Liver (tissue), 9 donors: ENCODE data around the gene WNT11. TPM values are rescaled to one million over a fixed set of nuclear protein-coding genes. Genes with fewer than 3 reads are reported as not detected.

Source experiments
- DNase-seq: peaks from one replicate; pipeline ENCODE4 v3.0.0-alpha.2; 2017; ENCODE audit warnings: low spot score
- H3K27ac ChIP-seq, 2 donors: one replicate each; pipeline ENCODE4 v1.7.0; 2013; ENCODE audit warnings: inconsistent platforms in 2 of 2, low read length in 2 of 2, control low read depth in 1 of 2, low read depth in 1 of 2, mild to moderate bottlenecking in 1 of 2
- H3K27me3 ChIP-seq, 4 donors: one replicate each; pipeline versions ENCODE4 v1.6.1 to v1.7.0; 2013; ENCODE audit warnings: low read length in 3 of 4, inconsistent platforms in 1 of 4, mild to moderate bottlenecking in 1 of 4, moderate library complexity in 1 of 4; ENCODE audit not compliant: control insufficient read depth in 4 of 4, insufficient read depth in 4 of 4
- H3K36me3 ChIP-seq, 4 donors: one replicate each; pipeline versions ENCODE4 v1.6.1 to v1.7.0; 2013; ENCODE audit warnings: low read length in 3 of 4, mild to moderate bottlenecking in 3 of 4, low read depth in 1 of 4, moderate library complexity in 1 of 4; ENCODE audit not compliant: control insufficient read depth in 4 of 4, insufficient read depth in 3 of 4
- H3K4me1 ChIP-seq, 4 donors: one replicate each; pipeline versions ENCODE4 v1.6.1 to v1.7.0; 2013; ENCODE audit warnings: low read length in 3 of 4, mild to moderate bottlenecking in 3 of 4, moderate library complexity in 1 of 4; ENCODE audit not compliant: control insufficient read depth in 4 of 4, insufficient read depth in 4 of 4
- H3K4me3 ChIP-seq, 3 donors: one replicate each; pipeline versions ENCODE4 v1.6.1 to v1.7.0; 2013; ENCODE audit warnings: low read length in 3 of 3, control low read depth in 1 of 3, low read depth in 1 of 3, mild to moderate bottlenecking in 1 of 3
- H3K9ac ChIP-seq, 2 donors: one replicate each; pipeline ENCODE4 v1.7.0; 2013; ENCODE audit warnings: low read length in 2 of 2, mild to moderate bottlenecking in 2 of 2, moderate library complexity in 2 of 2, control low read depth in 1 of 2, low read depth in 1 of 2
- H3K9me3 ChIP-seq, 4 donors: one replicate each; pipeline versions ENCODE4 v1.6.1 to v1.7.0; 2013; ENCODE audit warnings: low read length in 3 of 4; ENCODE audit not compliant: control insufficient read depth in 4 of 4
- CTCF ChIP-seq: fragments of 150-350 bp; IDR thresholded peaks from 2 replicates; pipeline ENCODE4 v1.5.1; 2017; ENCODE audit warnings: improper control_type of control experiment, low read depth, low read length; ENCODE audit not compliant: missing input control
- EGR1 ChIP-seq, 2 donors: IDR thresholded peaks; 2 replicates each; pipeline ENCODE4 v1.6.1; 2016 to 2018; ENCODE audit warnings: antibody characterized with exemption in 2 of 2, low read depth in 2 of 2
- FOXA1 ChIP-seq: IDR thresholded peaks from 2 replicates; pipeline ENCODE4 v1.6.1; 2016; ENCODE audit warnings: antibody characterized with exemption
- FOXA2 ChIP-seq: IDR thresholded peaks from 2 replicates; pipeline ENCODE4 v1.6.1; 2016; ENCODE audit warnings: antibody characterized with exemption
- GABPA ChIP-seq, 2 donors: IDR thresholded peaks in 1 of 2; conservative IDR thresholded peaks in 1 of 2; 2 replicates each; pipeline ENCODE4 v1.6.1; 2016; ENCODE audit warnings: antibody characterized with exemption in 2 of 2, mild to moderate bottlenecking in 1 of 2, moderate library complexity in 1 of 2
- HNF4A ChIP-seq, 2 donors: conservative IDR thresholded peaks; 2 replicates each; pipeline ENCODE4 v1.6.1; 2016; ENCODE audit warnings: antibody characterized with exemption in 2 of 2, mild to moderate bottlenecking in 2 of 2
- HNF4G ChIP-seq: IDR thresholded peaks from 2 replicates; pipeline ENCODE4 v1.6.1; 2016; ENCODE audit warnings: antibody characterized with exemption
- JUND ChIP-seq, 2 donors: IDR thresholded peaks; 2 replicates each; pipeline ENCODE4 v1.6.1; 2016; ENCODE audit warnings: antibody characterized with exemption in 2 of 2
- MAX ChIP-seq: IDR thresholded peaks from 2 replicates; pipeline ENCODE4 v1.6.1; 2016; ENCODE audit warnings: antibody characterized with exemption
- NR2F2 ChIP-seq: IDR thresholded peaks from 2 replicates; pipeline ENCODE4 v1.6.1; 2016; ENCODE audit warnings: antibody characterized with exemption
- RAD21 ChIP-seq, 2 donors: IDR thresholded peaks; 2 replicates each; pipeline ENCODE4 v1.6.1; 2016; ENCODE audit warnings: antibody characterized with exemption in 2 of 2, mild to moderate bottlenecking in 2 of 2
- RXRA ChIP-seq, 2 donors: IDR thresholded peaks; 2 replicates each; pipeline ENCODE4 v1.6.1; 2017 to 2018; ENCODE audit warnings: antibody characterized with exemption in 2 of 2, mild to moderate bottlenecking in 1 of 2
- SP1 ChIP-seq: IDR thresholded peaks from 2 replicates; pipeline ENCODE4 v1.6.1; 2018; ENCODE audit warnings: antibody characterized with exemption, mild to moderate bottlenecking
- TAF1 ChIP-seq: conservative IDR thresholded peaks from 2 replicates; pipeline ENCODE4 v1.6.1; 2016; ENCODE audit warnings: antibody characterized with exemption, mild to moderate bottlenecking
- YY1 ChIP-seq: IDR thresholded peaks from 2 replicates; pipeline ENCODE4 v1.6.1; 2016; ENCODE audit warnings: antibody characterized with exemption, mild to moderate bottlenecking
- WGBS: extraction: QIAGEN DNeasy Blood & Tissue Kit; methylation state at CpG from one replicate; pipeline ENCODE4 v1.1.7; 2013; 5-methylcytosine and 5-hydroxymethylcytosine counted together
- polyA plus RNA-seq, 2 donors: library from polyadenylated mRNA; stranded (reverse) in 1 of 2; unstranded in 1 of 2; fragments of 200-250 nt in 1 of 2; fragments of >200 nt in 1 of 2; fragmentation: Nextera tagmentation in 1 of 2; extraction: Ambion mirVana in 1 of 2; gene quantifications; one replicate each; pipeline versions ENCODE4 v1.2.1 to v1.2.3, GENCODE V29; 2013 to 2015
- total RNA-seq, 2 donors: library from RNA; depleted of rRNA; stranded (reverse); fragments of >200 nt; gene quantifications; one replicate each; pipeline ENCODE4 v1.2.3, GENCODE V29; 2014
- TF ChIP-seq, protein P1 (sequence below): IDR thresholded peaks from 2 replicates; pipeline ENCODE4 v1.6.1; 2016; ENCODE audit warnings: antibody characterized with exemption
- TF ChIP-seq, protein P2 (sequence below): IDR thresholded peaks from 2 replicates; pipeline ENCODE4 v1.6.1; 2016; ENCODE audit warnings: antibody characterized with exemption
- TF ChIP-seq, protein P3 (sequence below): IDR thresholded peaks from 2 replicates; pipeline ENCODE4 v1.6.1; 2016; ENCODE audit warnings: antibody characterized with exemption, mild to moderate bottlenecking
- donor health status: healthy.
- donor health status: healthy.
- donor health status: healthy.
- donor health status: healthy.
- donor health status: healthy.

Gene WNT11
- total and polyA plus RNA-seq, 4 donors, result 1.1 to 4.8 (median 2.5) TPM

DNA sequence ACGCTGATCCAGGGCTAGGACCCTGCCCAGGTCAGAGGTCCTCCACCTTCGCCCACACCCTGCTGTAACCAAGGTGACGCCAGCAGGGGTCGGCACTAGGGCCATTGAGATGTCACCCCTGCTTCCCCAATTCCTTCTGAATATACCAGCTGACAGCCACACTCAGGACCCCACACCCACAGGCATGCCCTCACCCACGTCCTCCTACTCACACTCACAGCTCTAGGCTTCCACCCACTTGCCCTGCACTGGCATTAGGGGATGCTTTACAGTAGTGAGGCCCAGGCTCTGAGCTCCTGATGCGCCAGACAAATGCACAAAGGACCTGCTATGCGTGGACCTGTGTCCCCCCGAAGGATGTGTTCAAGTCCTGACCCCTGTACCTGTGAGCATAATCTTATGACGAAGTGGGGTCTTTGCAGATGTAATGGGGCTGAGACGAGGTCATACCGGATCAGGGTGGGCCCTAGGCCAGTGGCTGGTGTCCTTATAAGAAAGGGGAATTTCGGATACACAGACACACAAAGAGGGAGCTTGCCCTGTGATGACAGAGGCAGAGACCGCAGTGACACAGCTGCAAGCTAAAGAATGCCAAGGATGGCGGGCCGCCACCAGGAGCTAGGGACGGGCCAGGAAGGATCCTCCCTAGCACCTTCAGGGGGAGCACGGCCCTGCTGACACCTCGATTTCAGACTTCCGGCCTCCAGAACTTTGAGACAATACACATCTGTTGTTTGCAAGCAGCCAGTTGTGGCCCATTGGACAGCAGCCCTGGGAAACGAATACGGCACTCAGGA is 11.2 kb downstream of the WNT11 start:
- no peak for DNase-seq

More for the DNA sequence above, 11.2 kb downstream of the WNT11 start:
- Histone ChIP-seq H3K9ac (no peak overlapping the region), H3K4me1 (no peaks in the 10 kb centered on the region), H3K27ac (no peak overlapping the region), H3K4me3 (no peak overlapping the region), H3K9me3 (no peaks in the 10 kb centered on the region), H3K36me3 (peaks cover 0 to 16% (median 4%) of the 10 kb centered on the region in 4 donors), H3K27me3 (no peaks in the 10 kb centered on the region)
- WGBS, result 90% methylated on average over 21 of the region's 21 CpGs
- no peak for TF ChIP-seq GABPA (IDR thresholded peaks at IDR 0.05 in 1 of 2, conservative IDR thresholded peaks at IDR 0.05 in 1 of 2)
- no peak for TF ChIP-seq FOXA1
- no peak for TF ChIP-seq MAX
- TF ChIP-seq RXRA (IDR thresholded peaks at IDR 0.05), result no peak
- TF ChIP-seq CTCF, result no peak
- no peak for TF ChIP-seq EGR1 (IDR thresholded peaks at IDR 0.05; ENCODE audit: low read depth in 2 of 2)
- no peak for TF ChIP-seq RAD21 (IDR thresholded peaks at IDR 0.05)
- no peak for TF ChIP-seq JUND (IDR thresholded peaks at IDR 0.05)
- TF ChIP-seq HNF4G, result no peak
- no peak for TF ChIP-seq SP1
- TF ChIP-seq HNF4A (conservative IDR thresholded peaks at IDR 0.05), result no peak
- no peak for TF ChIP-seq FOXA2
- TF ChIP-seq TAF1, result no peak
- TF ChIP-seq, protein P1, sequence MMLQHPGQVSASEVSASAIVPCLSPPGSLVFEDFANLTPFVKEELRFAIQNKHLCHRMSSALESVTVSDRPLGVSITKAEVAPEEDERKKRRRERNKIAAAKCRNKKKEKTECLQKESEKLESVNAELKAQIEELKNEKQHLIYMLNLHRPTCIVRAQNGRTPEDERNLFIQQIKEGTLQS, result no peak
- no peak for TF ChIP-seq YY1
- TF ChIP-seq NR2F2, result no peak
- TF ChIP-seq, protein P2, sequence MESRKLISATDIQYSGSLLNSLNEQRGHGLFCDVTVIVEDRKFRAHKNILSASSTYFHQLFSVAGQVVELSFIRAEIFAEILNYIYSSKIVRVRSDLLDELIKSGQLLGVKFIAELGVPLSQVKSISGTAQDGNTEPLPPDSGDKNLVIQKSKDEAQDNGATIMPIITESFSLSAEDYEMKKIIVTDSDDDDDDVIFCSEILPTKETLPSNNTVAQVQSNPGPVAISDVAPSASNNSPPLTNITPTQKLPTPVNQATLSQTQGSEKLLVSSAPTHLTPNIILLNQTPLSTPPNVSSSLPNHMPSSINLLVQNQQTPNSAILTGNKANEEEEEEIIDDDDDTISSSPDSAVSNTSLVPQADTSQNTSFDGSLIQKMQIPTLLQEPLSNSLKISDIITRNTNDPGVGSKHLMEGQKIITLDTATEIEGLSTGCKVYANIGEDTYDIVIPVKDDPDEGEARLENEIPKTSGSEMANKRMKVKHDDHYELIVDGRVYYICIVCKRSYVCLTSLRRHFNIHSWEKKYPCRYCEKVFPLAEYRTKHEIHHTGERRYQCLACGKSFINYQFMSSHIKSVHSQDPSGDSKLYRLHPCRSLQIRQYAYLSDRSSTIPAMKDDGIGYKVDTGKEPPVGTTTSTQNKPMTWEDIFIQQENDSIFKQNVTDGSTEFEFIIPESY, result no peak
- TF ChIP-seq, protein P3, sequence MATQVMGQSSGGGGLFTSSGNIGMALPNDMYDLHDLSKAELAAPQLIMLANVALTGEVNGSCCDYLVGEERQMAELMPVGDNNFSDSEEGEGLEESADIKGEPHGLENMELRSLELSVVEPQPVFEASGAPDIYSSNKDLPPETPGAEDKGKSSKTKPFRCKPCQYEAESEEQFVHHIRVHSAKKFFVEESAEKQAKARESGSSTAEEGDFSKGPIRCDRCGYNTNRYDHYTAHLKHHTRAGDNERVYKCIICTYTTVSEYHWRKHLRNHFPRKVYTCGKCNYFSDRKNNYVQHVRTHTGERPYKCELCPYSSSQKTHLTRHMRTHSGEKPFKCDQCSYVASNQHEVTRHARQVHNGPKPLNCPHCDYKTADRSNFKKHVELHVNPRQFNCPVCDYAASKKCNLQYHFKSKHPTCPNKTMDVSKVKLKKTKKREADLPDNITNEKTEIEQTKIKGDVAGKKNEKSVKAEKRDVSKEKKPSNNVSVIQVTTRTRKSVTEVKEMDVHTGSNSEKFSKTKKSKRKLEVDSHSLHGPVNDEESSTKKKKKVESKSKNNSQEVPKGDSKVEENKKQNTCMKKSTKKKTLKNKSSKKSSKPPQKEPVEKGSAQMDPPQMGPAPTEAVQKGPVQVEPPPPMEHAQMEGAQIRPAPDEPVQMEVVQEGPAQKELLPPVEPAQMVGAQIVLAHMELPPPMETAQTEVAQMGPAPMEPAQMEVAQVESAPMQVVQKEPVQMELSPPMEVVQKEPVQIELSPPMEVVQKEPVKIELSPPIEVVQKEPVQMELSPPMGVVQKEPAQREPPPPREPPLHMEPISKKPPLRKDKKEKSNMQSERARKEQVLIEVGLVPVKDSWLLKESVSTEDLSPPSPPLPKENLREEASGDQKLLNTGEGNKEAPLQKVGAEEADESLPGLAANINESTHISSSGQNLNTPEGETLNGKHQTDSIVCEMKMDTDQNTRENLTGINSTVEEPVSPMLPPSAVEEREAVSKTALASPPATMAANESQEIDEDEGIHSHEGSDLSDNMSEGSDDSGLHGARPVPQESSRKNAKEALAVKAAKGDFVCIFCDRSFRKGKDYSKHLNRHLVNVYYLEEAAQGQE, result no peak
